SK-N-SH (cell line): ENCODE measurements around the gene ZNF141. TPM values are rescaled to one million over a fixed set of nuclear protein-coding genes. Genes with fewer than 3 reads are reported as not detected.

Experiments
- CTCF ChIA-PET: fragments of 300-600, 350-600 bp; formaldehyde crosslinking; extraction: SDS; loops from one replicate; lab custom pipeline; 2021; lab: Yijun Ruan, JAX
- POLR2A ChIA-PET: fragments of 350-600 bp; sonication (Branson Sonifier 250); formaldehyde crosslinking; extraction: SDS; loops from one replicate; lab custom pipeline; 2020; ENCODE audit warnings: antibody characterized with exemption, inconsistent platforms; lab: Yijun Ruan, JAX
- DNase-seq: peaks from one replicate; pipeline ENCODE4 v3.0.0; 2012
- H2AFZ ChIP-seq: fragments of 200-600 bp; sonication (generic); 2 replicates; pipeline ENCODE4 v1.8.1; 2016; ENCODE audit warnings: antibody characterized with exemption, mild to moderate bottlenecking, low read depth
- H3F3A ChIP-seq: fragments of 200-600 bp; sonication (generic); replicated peaks from 2 replicates; pipeline ENCODE3; 2016; ENCODE audit warnings: antibody characterized with exemption, mild to moderate bottlenecking; ENCODE audit not compliant: insufficient read depth
- H3K27ac ChIP-seq, 2 experiments: fragments of 200-500 bp in 1 of 2; fragments of 200-600 bp in 1 of 2; sonication (Bioruptor generic) in 1 of 2; sonication (generic), shearing (Covaris generic) in 1 of 2; 2 replicates each; pipeline versions ENCODE4 v1.5.1 to v1.6.1; 2014 to 2016; ENCODE audit warnings: low read depth in 2 of 2, inconsistent platforms in 1 of 2, low read length in 1 of 2, mild to moderate bottlenecking in 1 of 2, mixed read lengths in 1 of 2
- H3K27me3 ChIP-seq: fragments of 200-600 bp; sonication (generic), shearing (Covaris generic); 2 replicates; pipeline ENCODE4 v1.6.1; 2016; ENCODE audit warnings: mixed run types; ENCODE audit not compliant: insufficient read depth
- H3K36me3 ChIP-seq, 2 experiments: fragments of 200-500 bp in 1 of 2; fragments of 200-600 bp in 1 of 2; sonication (Bioruptor generic) in 1 of 2; sonication (generic) in 1 of 2; replicated peaks in 1 of 2; 2 replicates each; pipeline versions ENCODE3 to v1.5.1; 2014 to 2016; ENCODE audit warnings: low read length in 1 of 2, mild to moderate bottlenecking in 1 of 2; ENCODE audit not compliant: insufficient read depth in 2 of 2, control insufficient read depth in 1 of 2
- H3K4me1 ChIP-seq, 2 experiments: fragments of 200-500 bp in 1 of 2; fragments of 200-600 bp in 1 of 2; sonication (Bioruptor generic) in 1 of 2; sonication (generic), shearing (Covaris generic) in 1 of 2; 2 replicates each; pipeline versions ENCODE4 v1.5.1 to v1.6.1; 2014 to 2016; ENCODE audit warnings: low read depth in 1 of 2, low read length in 1 of 2, mixed run types in 1 of 2; ENCODE audit not compliant: insufficient read depth in 2 of 2, control insufficient read depth in 1 of 2
- H3K4me2 ChIP-seq: fragments of 200-600 bp; sonication (generic), shearing (Covaris generic); 2 replicates; pipeline ENCODE4 v1.6.1; 2017; ENCODE audit warnings: mixed run types
- H3K4me3 ChIP-seq, 2 experiments: fragments of 200-500 bp in 1 of 2; fragments of 200-600 bp in 1 of 2; sonication (Bioruptor generic) in 1 of 2; sonication (generic), shearing (Covaris generic) in 1 of 2; 2 replicates each; pipeline versions ENCODE4 v1.5.1 to v1.8.1; 2014 to 2016; ENCODE audit warnings: low read depth in 2 of 2, inconsistent platforms in 1 of 2, low read length in 1 of 2, mild to moderate bottlenecking in 1 of 2, mixed read lengths in 1 of 2, moderate library complexity in 1 of 2
- H3K79me2 ChIP-seq: fragments of 200-600 bp; sonication (generic); 2 replicates; pipeline ENCODE4 v1.8.1; 2017; ENCODE audit warnings: mild to moderate bottlenecking; ENCODE audit not compliant: insufficient read depth
- H3K9ac ChIP-seq: fragments of 200-600 bp; sonication (generic); 2 replicates; pipeline ENCODE4 v1.6.1; 2017; ENCODE audit warnings: mixed run types
- H3K9me2 ChIP-seq: fragments of 200-600 bp; sonication (generic); 2 replicates; pipeline ENCODE4 v1.6.1; 2017; ENCODE audit warnings: mixed run types
- H3K9me3 ChIP-seq: fragments of 200-600 bp; sonication (generic); 2 replicates; pipeline ENCODE4 v1.6.1; 2017; ENCODE audit warnings: mixed run types, mild to moderate bottlenecking, moderate library complexity
- H4K20me1 ChIP-seq: fragments of 200-600 bp; sonication (generic); 2 replicates; pipeline ENCODE4 v1.6.1; 2017; ENCODE audit warnings: mild to moderate bottlenecking, mixed run types; ENCODE audit not compliant: insufficient read depth
- CTCF ChIP-seq: fragments of 200-600 bp; sonication (generic); IDR thresholded peaks from 2 replicates; pipeline ENCODE4 v1.6.1; 2017; ENCODE audit warnings: antibody characterized with exemption, mild to moderate bottlenecking, moderate library complexity
- EP300 ChIP-seq, 2 experiments: IDR thresholded peaks; 2 replicates each; pipeline versions ENCODE4 v1.4.0 to v1.6.1; 2012; ENCODE audit warnings: borderline replicate concordance in 1 of 2, low read depth in 1 of 2, low read length in 1 of 2
- FOSL2 ChIP-seq: IDR thresholded peaks from 2 replicates; pipeline ENCODE4 v1.4.0; 2012; ENCODE audit warnings: low read depth, mild to moderate bottlenecking, moderate library complexity, borderline replicate concordance
- FOXJ3 ChIP-seq: sonication (generic); formaldehyde crosslinking; IDR thresholded peaks from 2 replicates; pipeline ENCODE4 v1.5.1; 2020; ENCODE audit warnings: mild to moderate bottlenecking, missing genetic modification reagents
- GABPA ChIP-seq: IDR thresholded peaks from 2 replicates; pipeline ENCODE4 v1.4.0; 2012; ENCODE audit warnings: low read depth, mild to moderate bottlenecking
- MXI1 ChIP-seq: IDR thresholded peaks from 2 replicates; pipeline ENCODE4 v1.6.1; 2012; ENCODE audit warnings: mild to moderate bottlenecking, low read depth, low read length, improper control_type of control experiment
- NFIC ChIP-seq: IDR thresholded peaks from 2 replicates; pipeline ENCODE4 v1.4.0; 2012; ENCODE audit warnings: borderline replicate concordance
- NRF1 ChIP-seq: IDR thresholded peaks from 2 replicates; pipeline ENCODE4 v1.6.1; 2012; ENCODE audit warnings: low read depth, mild to moderate bottlenecking, low read length
- RAD21 ChIP-seq: IDR thresholded peaks from 2 replicates; pipeline ENCODE4 v1.6.1; 2012; ENCODE audit warnings: mild to moderate bottlenecking, low read length
- RCOR1 ChIP-seq: fragments of 150-350 bp; IDR thresholded peaks from 2 replicates; pipeline ENCODE4 v1.6.1; 2017; ENCODE audit warnings: antibody characterized with exemption, low read length
- RFX5 ChIP-seq: IDR thresholded peaks from 2 replicates; pipeline ENCODE4 v1.6.1; 2012; ENCODE audit warnings: mild to moderate bottlenecking, improper control_type of control experiment, low read length
- TEAD4 ChIP-seq: IDR thresholded peaks from 2 replicates; pipeline ENCODE4 v1.4.0; 2012; ENCODE audit warnings: mild to moderate bottlenecking, borderline replicate concordance; ENCODE audit not compliant: insufficient read depth
- WGBS: methylation state at CpG from one replicate; pipeline ENCODE4 v1.1.6; 2017; ENCODE audit warnings: low lambda C conversion rate; 5-methylcytosine and 5-hydroxymethylcytosine counted together
- polyA plus RNA-seq, 3 experiments: library from polyadenylated mRNA; depleted of rRNA; stranded (reverse); fragments of >200 nt; gene quantifications; 2 replicates each; pipeline ENCODE4 v1.2.3, GENCODE V29; 2012
- TF ChIP-seq, protein P1 (sequence below): IDR thresholded peaks from 2 replicates; pipeline ENCODE4 v1.6.1; 2012; ENCODE audit warnings: mild to moderate bottlenecking, low read depth, low read length, moderate library complexity
- TF ChIP-seq, protein P2 (sequence below): IDR thresholded peaks from 2 replicates; pipeline ENCODE4; 2012
- TF ChIP-seq, protein P3 (sequence below): fragments of 150-350 bp; IDR thresholded peaks from 2 replicates; pipeline ENCODE4 v1.6.1; 2017; ENCODE audit warnings: antibody characterized with exemption, low read length, low read depth, borderline replicate concordance
- TF ChIP-seq, protein P4 (sequence below): IDR thresholded peaks from 2 replicates; pipeline ENCODE4 v1.4.0; 2012; ENCODE audit warnings: low read depth
- TF ChIP-seq, protein P5 (sequence below): IDR thresholded peaks from 2 replicates; pipeline ENCODE4 v1.4.0; 2012; ENCODE audit warnings: low read depth, borderline replicate concordance

Gene ZNF141
- polyA plus RNA-seq, 1 of the 3 experiments (the other 2 are of a cell fraction) = 1.6 TPM

DNA sequence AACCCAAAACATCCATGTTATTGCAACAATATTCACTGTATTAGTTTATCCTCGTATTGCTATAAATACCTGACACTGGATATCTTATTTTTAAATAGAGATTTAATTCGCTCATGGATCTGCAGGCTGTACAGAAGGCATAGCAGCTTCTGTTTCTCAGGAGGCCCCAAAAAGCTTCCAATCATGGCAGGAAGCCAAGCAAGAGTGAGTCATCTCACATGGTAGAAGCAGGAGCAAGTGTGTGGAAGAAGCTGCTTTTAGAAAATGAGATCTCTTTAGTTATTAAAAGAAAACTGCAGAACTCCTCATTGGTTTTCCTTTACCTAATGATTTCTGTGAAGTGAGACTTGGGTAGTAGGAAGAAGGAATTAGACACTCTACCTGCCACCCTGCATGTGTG lies 48.7 kb upstream of the ZNF141 start (continued):
- no peak for TF ChIP-seq FOXJ3 (CRISPR knock-in tag)
- no peak for TF ChIP-seq CTCF
- TF ChIP-seq, protein P1, sequence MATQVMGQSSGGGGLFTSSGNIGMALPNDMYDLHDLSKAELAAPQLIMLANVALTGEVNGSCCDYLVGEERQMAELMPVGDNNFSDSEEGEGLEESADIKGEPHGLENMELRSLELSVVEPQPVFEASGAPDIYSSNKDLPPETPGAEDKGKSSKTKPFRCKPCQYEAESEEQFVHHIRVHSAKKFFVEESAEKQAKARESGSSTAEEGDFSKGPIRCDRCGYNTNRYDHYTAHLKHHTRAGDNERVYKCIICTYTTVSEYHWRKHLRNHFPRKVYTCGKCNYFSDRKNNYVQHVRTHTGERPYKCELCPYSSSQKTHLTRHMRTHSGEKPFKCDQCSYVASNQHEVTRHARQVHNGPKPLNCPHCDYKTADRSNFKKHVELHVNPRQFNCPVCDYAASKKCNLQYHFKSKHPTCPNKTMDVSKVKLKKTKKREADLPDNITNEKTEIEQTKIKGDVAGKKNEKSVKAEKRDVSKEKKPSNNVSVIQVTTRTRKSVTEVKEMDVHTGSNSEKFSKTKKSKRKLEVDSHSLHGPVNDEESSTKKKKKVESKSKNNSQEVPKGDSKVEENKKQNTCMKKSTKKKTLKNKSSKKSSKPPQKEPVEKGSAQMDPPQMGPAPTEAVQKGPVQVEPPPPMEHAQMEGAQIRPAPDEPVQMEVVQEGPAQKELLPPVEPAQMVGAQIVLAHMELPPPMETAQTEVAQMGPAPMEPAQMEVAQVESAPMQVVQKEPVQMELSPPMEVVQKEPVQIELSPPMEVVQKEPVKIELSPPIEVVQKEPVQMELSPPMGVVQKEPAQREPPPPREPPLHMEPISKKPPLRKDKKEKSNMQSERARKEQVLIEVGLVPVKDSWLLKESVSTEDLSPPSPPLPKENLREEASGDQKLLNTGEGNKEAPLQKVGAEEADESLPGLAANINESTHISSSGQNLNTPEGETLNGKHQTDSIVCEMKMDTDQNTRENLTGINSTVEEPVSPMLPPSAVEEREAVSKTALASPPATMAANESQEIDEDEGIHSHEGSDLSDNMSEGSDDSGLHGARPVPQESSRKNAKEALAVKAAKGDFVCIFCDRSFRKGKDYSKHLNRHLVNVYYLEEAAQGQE = no peak
- TF ChIP-seq NRF1 = no peak
- no peak for TF ChIP-seq GABPA

DNA sequence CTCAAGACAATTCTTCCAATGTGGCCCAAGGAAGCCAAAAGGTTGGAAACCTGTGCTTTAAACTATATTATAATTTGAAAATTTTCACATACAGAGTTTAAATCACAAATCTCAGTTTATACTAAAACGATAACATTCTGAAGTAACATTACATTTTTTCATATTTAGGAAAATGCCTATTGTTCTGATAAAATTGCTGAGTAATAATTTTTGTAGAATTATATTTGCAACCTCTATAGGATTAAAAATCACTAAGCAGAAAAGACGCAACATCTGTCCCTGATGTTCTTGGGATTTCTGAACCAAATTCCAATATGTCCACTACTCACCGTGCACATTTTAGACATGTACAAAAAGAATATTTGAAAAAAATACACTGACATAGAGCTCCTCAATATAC lies 42.9 kb upstream of the ZNF141 start:
- no peak overlapping the region for H3K4me2 ChIP-seq
- peaks cover 9% of the 10 kb centered on the region; the same call in 1 of the 2 replicates for H3K9me3 ChIP-seq
- H3K27me3 ChIP-seq = no peaks in the 10 kb centered on the region
- H3K4me3 ChIP-seq = no peak overlapping the region
- DNase-seq = no peak
- no peaks in the 10 kb centered on the region for H3K9me2 ChIP-seq
- CTCF ChIA-PET = no interaction called here
- 73% methylated on average over 3 of the region's 3 CpGs for whole genome bisulfite sequencing
- no peaks in the 10 kb centered on the region for H3K4me1 ChIP-seq
- peaks cover 10% of the 10 kb centered on the region; the same call in 1 of the 2 replicates for H3K79me2 ChIP-seq
- no peaks in the 10 kb centered on the region for H4K20me1 ChIP-seq
- no peak overlapping the region for H3K9ac ChIP-seq
- no peak overlapping the region for H3K27ac ChIP-seq
- H3K36me3 ChIP-seq = peaks cover 0 to 7% of the 10 kb centered on the region in 2 experiments
- no peaks in the 10 kb centered on the region for H3F3A ChIP-seq
- TF ChIP-seq TEAD4 = no peak
- no peak for TF ChIP-seq RAD21
- no peak for TF ChIP-seq EP300 (IDR thresholded peaks at IDR 0.05; ENCODE audit: borderline replicate concordance in 1 of 2, low read depth in 1 of 2, low read length in 1 of 2)
- TF ChIP-seq FOSL2 = no peak
- TF ChIP-seq CTCF = no peak
- TF ChIP-seq, protein P2, sequence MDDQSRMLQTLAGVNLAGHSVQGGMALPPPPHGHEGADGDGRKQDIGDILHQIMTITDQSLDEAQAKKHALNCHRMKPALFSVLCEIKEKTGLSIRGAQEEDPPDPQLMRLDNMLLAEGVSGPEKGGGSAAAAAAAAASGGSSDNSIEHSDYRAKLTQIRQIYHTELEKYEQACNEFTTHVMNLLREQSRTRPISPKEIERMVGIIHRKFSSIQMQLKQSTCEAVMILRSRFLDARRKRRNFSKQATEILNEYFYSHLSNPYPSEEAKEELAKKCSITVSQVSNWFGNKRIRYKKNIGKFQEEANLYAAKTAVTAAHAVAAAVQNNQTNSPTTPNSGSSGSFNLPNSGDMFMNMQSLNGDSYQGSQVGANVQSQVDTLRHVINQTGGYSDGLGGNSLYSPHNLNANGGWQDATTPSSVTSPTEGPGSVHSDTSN = no peak
- TF ChIP-seq, protein P3, sequence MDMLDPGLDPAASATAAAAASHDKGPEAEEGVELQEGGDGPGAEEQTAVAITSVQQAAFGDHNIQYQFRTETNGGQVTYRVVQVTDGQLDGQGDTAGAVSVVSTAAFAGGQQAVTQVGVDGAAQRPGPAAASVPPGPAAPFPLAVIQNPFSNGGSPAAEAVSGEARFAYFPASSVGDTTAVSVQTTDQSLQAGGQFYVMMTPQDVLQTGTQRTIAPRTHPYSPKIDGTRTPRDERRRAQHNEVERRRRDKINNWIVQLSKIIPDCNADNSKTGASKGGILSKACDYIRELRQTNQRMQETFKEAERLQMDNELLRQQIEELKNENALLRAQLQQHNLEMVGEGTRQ = no peak
- TF ChIP-seq RCOR1 = no peak
- no peak for TF ChIP-seq NFIC
- TF ChIP-seq, protein P4, sequence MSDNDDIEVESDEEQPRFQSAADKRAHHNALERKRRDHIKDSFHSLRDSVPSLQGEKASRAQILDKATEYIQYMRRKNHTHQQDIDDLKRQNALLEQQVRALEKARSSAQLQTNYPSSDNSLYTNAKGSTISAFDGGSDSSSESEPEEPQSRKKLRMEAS = no peak
- TF ChIP-seq MXI1 = no peak
- no peak for TF ChIP-seq RFX5
- TF ChIP-seq, protein P5, sequence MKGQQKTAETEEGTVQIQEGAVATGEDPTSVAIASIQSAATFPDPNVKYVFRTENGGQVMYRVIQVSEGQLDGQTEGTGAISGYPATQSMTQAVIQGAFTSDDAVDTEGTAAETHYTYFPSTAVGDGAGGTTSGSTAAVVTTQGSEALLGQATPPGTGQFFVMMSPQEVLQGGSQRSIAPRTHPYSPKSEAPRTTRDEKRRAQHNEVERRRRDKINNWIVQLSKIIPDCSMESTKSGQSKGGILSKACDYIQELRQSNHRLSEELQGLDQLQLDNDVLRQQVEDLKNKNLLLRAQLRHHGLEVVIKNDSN = no peak
- H2AFZ ChIP-seq = no peak overlapping the region
- POLR2A ChIA-PET = no interaction called here
